Osteoblast (primary cell): ENCODE measurements around the gene EXOC1. TPM values are rescaled to one million over a fixed set of nuclear protein-coding genes. Genes with fewer than 3 reads are reported as not detected.

Source experiments
- DNase-seq: peaks from one replicate; pipeline ENCODE4 v3.0.0; 2011; ENCODE audit warnings: low spot score, mixed read lengths; ENCODE audit not compliant: insufficient read length; ENCODE audit errors: missing footprints
- H2AFZ ChIP-seq: 2 replicates; pipeline ENCODE4 v1.6.0; 2011; ENCODE audit warnings: mild to moderate bottlenecking, low read length
- H3K27ac ChIP-seq: 2 replicates; pipeline ENCODE4 v1.5.1; 2011; ENCODE audit warnings: mild to moderate bottlenecking, low read depth, low read length, moderate library complexity
- H3K27me3 ChIP-seq: 2 replicates; pipeline ENCODE4 v1.6.0; 2012; ENCODE audit warnings: mild to moderate bottlenecking, control low read depth, inconsistent platforms, low read length, moderate library complexity; ENCODE audit not compliant: insufficient read depth
- H3K36me3 ChIP-seq: 2 replicates; pipeline ENCODE4 v1.5.1; 2011; ENCODE audit warnings: mild to moderate bottlenecking, low read length, control low read depth, moderate library complexity; ENCODE audit not compliant: insufficient read depth
- H3K4me1 ChIP-seq: 2 replicates; pipeline ENCODE4 v1.5.1; 2011; ENCODE audit warnings: mild to moderate bottlenecking, low read length, control low read depth, moderate library complexity; ENCODE audit not compliant: insufficient read depth
- H3K4me2 ChIP-seq: 2 replicates; pipeline ENCODE4 v1.6.0; 2011; ENCODE audit warnings: mild to moderate bottlenecking, low read length; ENCODE audit not compliant: insufficient read depth
- H3K4me3 ChIP-seq: fragments of 200-600 bp; sonication (generic); 3 replicates; pipeline ENCODE4 v1.5.1; 2012; ENCODE audit warnings: mild to moderate bottlenecking, low read length, inconsistent platforms; ENCODE audit not compliant: insufficient read depth
- H3K79me2 ChIP-seq: 2 replicates; pipeline ENCODE4 v1.6.0; 2012; ENCODE audit warnings: mild to moderate bottlenecking, low read length, control low read depth, inconsistent platforms; ENCODE audit not compliant: insufficient read depth
- H3K9me3 ChIP-seq: 2 replicates; pipeline ENCODE4 v1.5.1; 2011; ENCODE audit warnings: low read depth, low read length, control low read depth
- H4K20me1 ChIP-seq: 2 replicates; pipeline ENCODE4 v1.6.0; 2012; ENCODE audit warnings: mild to moderate bottlenecking, low read length, control low read depth; ENCODE audit not compliant: insufficient read depth
- CTCF ChIP-seq: IDR thresholded peaks from 2 replicates; pipeline ENCODE4 v1.5.1; 2011; ENCODE audit warnings: mild to moderate bottlenecking, low read depth, low read length, moderate library complexity; ENCODE audit errors: extremely low read depth
- small RNA-seq: library from RNA; depleted of rRNA; stranded (forward); fragments of <200 nt; gene quantifications from one replicate; pipeline ENCODE3, GENCODE V24; 2012
- total RNA-seq: library from RNA; depleted of rRNA; stranded (reverse); fragments of >200 nt; gene quantifications from 2 replicates; pipeline ENCODE4 v1.2.3, GENCODE V29; 2012

The EXOC1 gene
- total RNA-seq, 1 donor, result 48.9 TPM

GRCh38 chr4:55948726-55949481 is 95.5 kb downstream of the EXOC1 start, which contains the start of gene CEP135:
Gene CEP135, plus strand, starts transcription at chr4:55948945. Its CDS starts 3,186 bp downstream, at chr4:55952131.
- peak; percentile 85 for TF ChIP-seq CTCF
- H4K20me1 ChIP-seq, result no peaks in the 10 kb centered on the region
- no peaks in the 10 kb centered on the region for H3K27me3 ChIP-seq
- peak within 1 kb of the TSS; percentile 93 for H3K4me2 ChIP-seq
- H3K79me2 ChIP-seq, result peaks cover 44% of the 10 kb centered on the region
- H3K4me1 ChIP-seq, result peaks cover 24% of the 10 kb centered on the region
- peak; percentile 92 for DNase-seq
- peak within 1 kb of the TSS; percentile 91 for H2AFZ ChIP-seq
- H3K4me3 ChIP-seq, result peak within 1 kb of the TSS; percentile 78
- peak within 1 kb of the TSS; percentile 92 for H3K27ac ChIP-seq
- H3K9me3 ChIP-seq, result no peaks in the 10 kb centered on the region
- H3K36me3 ChIP-seq, result peaks cover 8% of the 10 kb centered on the region

- TF ChIP-seq CTCF, result no peak
- Histone ChIP-seq H3K27me3 (no peaks in the 10 kb centered on the region), H4K20me1 (no peaks in the 10 kb centered on the region), H3K36me3 (peaks cover 13% of the 10 kb centered on the region), H2AFZ (peak overlapping the region; percentile 70), H3K27ac (peak overlapping the region; percentile 92), H3K4me1 (peaks cover 24% of the 10 kb centered on the region), H3K4me3 (peak overlapping the region; percentile 78), H3K9me3 (no peaks in the 10 kb centered on the region), H3K4me2 (peak overlapping the region; percentile 93), H3K79me2 (peaks cover 44% of the 10 kb centered on the region)
- DNase-seq, result no peak
Measured at GRCh38 chr4:55949482-55949802, 96.0 kb downstream of the EXOC1 start.

- H3K27ac ChIP-seq, result no peak overlapping the region
- H3K36me3 ChIP-seq, result peaks cover 15% of the 10 kb centered on the region
- H3K4me2 ChIP-seq, result no peak overlapping the region
- no peak overlapping the region for H2AFZ ChIP-seq
- no peak for TF ChIP-seq CTCF
- peaks cover 34% of the 10 kb centered on the region for H3K79me2 ChIP-seq
- H3K27me3 ChIP-seq, result no peaks in the 10 kb centered on the region
- DNase-seq, result no peak
- H4K20me1 ChIP-seq, result no peaks in the 10 kb centered on the region
- H3K9me3 ChIP-seq, result no peaks in the 10 kb centered on the region
- peaks cover 24% of the 10 kb centered on the region for H3K4me1 ChIP-seq
- no peak overlapping the region for H3K4me3 ChIP-seq
Measured at GRCh38 chr4:55951191-55951922, 97.9 kb downstream of the EXOC1 start.

Small RNAs within 50 kb of the gene (small RNA-seq; reads per million reads assigned to genes)
- gene RNU6-652P, result not detected

Other genes starting within 250 kb of the EXOC1 start
- not detected in 2 replicates for gene NMU, start 217.3 kb upstream of the EXOC1 start, total RNA-seq
- gene EXOC1L, start 33.9 kb upstream of the EXOC1 start, total RNA-seq, result not detected in 2 replicates
- 10.1 and 10.3 TPM in 2 replicates for gene CEP135, start 95.3 kb downstream of the EXOC1 start, total RNA-seq